ENCODE data around the gene PTPN4.
A peak's percentile ranks its signal among the peaks of the same experiment; 100 is the strongest.
"Not testable (repeated sequence)": the region's sequence is repeated elsewhere in the genome, so short reads cannot be mapped to it uniquely, and the experiment has no call there.

Gene PTPN4

DNA sequence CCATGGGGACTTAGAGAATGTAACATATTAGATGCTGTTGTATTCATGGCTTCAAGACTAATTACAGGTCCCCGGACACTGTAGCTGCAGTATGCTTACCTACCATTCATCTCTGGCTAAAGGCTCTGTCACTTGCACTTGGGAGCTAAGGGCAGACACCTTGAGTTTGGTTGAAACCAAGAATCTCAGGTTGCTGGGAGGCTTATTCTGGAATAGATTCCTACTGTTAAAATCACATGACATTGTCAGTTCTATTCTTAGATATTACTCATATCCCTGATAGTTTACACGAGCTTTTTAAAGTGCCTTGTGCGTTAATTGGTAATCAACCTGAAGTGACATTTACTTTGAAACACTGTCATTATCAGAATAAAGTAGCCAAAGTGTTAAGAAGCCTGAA, 180.2 kb downstream of the PTPN4 start:
- DNase-seq (ENCODE audit: low read depth in 2 of 3, low spot score in 1 of 3) = no peak

DNA sequence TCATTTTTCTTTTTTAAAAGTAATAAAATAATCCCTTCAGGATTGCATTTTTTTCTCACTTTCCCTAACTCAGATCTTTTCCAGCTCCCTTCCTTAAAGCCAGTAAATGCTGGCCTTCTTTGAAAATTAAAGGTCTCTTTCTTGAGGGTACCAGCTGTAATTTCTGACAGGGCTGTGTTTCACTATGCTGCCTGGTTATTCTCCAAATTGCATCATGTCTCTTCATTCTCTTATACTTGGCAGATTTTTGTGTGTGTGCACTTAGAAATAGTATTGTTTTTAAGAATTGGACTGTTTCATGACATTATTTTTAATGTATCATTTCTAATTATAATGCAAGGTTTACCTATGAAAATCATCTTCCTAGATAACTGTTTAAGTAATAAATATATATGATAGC, 181.1 kb downstream of the PTPN4 start:
- DNase-seq (ENCODE audit: low read depth in 2 of 3, low spot score in 1 of 3) = no peak

DNA sequence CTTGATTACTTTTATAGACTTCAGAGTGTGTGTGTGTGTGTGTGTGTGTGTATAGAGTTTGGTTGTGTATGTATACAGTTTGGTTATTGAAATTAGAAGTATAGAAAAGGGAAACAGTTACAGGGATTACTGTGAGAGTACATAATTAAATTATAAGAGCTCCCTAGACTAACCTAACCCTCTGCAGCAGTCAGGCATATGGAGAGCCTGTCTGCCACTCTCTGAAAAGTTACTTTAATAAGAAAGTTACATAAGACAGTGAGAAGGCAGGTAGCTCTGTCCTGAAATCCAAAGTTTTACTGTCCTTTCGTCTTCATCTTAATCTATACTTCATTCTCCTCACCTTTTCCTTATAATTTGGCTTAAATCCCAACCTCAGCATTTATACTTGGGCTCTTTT, 181.7 kb downstream of the PTPN4 start:
- DNase-seq (ENCODE audit: low read depth in 2 of 3, low spot score in 1 of 3) = no peak

DNA sequence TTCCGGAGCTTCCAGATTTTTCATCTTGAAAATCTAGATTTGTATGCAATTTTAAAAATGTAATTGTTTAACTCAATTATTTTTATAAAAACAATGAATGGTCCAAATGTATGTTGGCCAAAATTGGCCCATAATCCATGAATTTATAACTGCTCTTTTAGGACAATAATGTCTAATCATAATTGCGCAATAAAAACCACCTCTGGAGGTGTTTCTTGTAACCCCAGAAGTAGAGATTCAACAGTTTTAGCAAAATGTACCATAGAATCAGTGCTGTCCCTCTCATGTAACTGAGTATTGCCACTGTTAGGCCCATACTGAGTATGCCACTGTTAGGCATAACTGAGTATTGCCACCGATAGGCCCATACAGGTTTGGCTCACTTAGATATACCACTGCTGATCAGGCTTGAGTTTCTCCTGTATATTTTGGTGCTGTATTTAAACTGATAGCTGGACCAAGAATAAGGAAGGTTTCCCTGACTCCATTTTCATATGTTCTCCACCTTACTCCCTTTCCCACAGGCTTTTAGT, 182.3 kb downstream of the PTPN4 start:
- no peak for DNase-seq (ENCODE audit: low read depth in 2 of 3, low spot score in 1 of 3)

DNA sequence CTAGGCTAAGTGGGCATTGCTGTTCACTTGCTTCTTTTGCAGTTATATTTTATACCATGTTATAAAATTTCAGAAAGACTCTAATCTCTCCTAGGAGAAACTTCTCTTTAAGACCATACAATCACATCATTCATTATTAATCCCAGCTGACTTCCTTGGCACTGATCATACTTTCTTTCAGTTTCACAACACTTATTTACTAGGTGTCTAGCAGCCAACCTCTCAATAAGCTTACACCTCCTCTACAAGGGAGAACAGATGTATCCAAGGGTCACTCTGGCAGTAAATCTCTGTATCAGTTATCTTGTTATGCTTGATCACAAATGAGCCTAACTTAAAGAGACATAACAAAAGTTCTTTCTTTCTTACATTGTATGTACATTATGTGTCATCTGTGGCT, 183.3 kb downstream of the PTPN4 start:
- no peak for DNase-seq (ENCODE audit: low read depth in 2 of 3, low spot score in 1 of 3)

DNA sequence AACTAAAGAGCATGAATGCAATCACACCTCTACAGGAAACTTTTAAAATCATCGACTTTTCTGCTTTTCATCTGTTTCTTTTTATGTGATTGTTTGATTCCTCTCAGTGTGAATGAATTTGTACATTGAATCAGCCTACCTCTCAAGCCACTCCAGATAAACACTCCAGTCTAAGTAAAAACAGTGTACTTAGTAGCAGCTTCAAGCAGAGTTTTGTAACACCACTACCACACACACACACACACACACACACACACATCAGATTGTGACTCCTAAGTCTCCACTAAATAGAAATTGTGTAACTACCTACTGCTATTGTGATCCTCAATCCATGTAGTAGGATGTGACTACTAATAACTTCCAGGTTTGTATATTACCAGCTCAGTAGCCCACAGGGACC, 187.8 kb downstream of the PTPN4 start:
- no peak for DNase-seq (ENCODE audit: low read depth in 2 of 3, low spot score in 1 of 3)

DNA sequence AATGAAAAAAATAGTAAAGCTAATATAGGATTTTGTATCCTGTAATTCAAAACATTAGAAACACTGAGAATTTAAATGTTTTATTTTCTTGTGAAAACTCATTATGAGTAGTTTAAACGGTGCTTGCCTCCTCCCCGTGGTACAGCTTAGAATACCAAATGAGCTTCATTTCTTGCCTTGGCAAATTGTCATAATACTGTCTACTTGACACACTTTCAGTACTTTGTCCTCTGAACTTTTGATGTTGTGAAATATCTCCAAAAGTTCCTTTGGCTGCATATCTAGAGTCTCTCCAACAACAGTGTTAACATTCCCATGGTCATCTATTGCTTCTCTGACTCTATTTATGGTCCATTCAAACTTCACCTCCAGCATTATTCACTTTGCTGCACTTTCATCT, 191.2 kb downstream of the PTPN4 start:
- DNase-seq (ENCODE audit: low read depth in 2 of 3, low spot score in 1 of 3) = no peak

DNA sequence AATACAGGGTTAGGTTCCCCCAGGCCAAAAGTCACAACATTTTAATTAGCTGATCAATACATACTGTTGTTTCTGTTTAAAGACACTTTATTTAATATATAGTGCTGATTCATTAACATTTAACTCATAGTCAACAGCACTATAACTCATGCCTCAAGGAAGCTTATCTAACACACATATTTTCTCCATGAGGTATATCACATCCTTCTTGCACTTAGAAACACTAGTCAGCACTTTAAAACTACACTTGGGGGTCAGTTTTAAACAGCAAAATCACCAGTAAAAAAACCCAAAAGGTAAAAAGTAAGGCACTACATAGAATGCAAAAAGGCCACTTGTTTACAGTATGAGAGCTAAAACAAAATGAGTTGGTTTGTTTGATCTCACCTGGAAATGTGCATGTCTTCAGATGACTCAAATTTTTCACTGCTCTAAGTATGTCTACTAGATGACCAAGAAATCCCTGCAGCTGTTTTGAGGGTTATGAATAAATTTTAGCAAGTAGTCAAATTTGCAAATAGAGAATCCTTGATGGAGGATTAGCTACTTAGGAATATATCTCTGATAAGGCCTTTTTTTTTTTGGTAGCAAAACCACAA, 199.0 kb downstream of the PTPN4 start:
- DNase-seq (ENCODE audit: low read depth in 2 of 3, low spot score in 1 of 3) = no peak

DNA sequence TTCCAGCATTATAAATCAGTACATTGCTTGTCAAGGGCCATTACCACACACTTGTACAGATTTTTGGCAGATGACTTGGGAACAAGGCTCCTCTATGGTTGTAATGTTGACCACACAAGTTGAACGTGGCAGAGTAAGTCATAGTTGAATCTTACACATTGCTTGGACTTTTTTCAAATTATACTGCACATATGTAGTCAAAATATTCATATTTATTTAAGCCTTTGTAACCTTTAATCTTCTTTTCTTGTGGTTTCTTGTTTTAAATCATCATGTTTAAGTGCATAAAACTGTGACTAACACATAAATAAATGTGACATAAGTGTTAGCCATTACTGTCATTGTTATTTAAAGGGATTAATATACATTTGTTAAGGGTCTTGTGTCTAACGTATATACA, 201.1 kb downstream of the PTPN4 start:
- no peak for DNase-seq (ENCODE audit: low read depth in 2 of 3, low spot score in 1 of 3)

DNA sequence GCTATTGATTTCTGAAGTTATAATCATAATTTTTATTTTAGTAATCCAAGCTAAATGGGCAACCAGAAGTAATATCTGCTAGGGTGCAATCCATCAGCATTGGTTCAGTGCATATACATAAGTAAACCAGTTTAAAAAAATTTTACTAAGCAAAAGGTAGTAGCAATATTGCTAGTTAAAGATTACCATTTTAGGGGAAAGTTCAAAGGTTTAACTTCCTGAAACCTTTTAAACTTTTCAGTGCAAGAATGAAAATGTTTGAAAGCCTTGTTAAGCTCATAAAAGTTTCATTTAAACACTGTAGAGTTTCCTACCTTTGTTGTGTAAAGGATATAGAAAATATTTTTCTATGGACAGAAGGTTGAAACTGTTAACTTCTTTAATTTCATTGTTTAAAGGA, 222.2 kb downstream of the PTPN4 start:
- DNase-seq (ENCODE audit: low read depth in 2 of 3, low spot score in 1 of 3) = no peak

DNA sequence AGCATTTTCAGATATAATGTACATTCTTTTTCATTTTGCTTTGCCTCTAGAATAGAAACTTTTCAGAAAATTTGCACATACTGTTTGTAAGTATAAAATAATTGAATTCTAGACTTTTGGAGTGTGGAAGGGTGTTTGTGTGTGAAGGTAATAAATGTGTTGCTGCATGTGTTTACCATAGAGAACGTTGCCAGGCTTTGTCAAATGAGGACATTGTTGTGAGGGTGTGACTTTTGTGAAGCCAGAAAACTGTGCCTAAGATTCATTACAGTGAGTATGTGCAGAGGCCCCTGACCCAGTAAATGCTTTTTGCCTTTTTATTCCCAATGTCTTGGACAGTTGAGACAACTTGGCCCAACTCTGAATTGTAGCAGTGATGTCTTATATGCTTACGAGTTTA, 222.8 kb downstream of the PTPN4 start:
- no peak for DNase-seq (ENCODE audit: low read depth in 2 of 3, low spot score in 1 of 3)

DNA sequence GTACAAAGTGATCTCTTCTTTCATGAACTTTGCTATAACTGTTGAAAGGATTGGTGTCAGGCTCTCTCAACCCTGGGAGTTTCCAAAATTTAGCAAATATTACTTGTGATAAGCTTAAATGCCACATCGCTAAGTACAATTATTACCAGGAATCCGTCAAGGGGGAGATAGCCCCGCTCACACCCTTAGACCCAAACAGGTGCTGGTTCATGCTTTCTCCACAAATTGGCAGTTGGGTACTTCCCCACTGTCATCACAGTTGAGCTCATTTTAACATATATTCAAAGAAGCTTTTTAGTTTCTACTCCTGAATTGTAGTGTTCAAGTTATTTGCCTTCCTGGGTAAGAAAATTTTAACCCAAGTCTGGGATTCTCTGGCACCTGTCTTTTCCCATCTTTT, 223.4 kb downstream of the PTPN4 start:
- no peak for DNase-seq (ENCODE audit: low read depth in 2 of 3, low spot score in 1 of 3)

DNA sequence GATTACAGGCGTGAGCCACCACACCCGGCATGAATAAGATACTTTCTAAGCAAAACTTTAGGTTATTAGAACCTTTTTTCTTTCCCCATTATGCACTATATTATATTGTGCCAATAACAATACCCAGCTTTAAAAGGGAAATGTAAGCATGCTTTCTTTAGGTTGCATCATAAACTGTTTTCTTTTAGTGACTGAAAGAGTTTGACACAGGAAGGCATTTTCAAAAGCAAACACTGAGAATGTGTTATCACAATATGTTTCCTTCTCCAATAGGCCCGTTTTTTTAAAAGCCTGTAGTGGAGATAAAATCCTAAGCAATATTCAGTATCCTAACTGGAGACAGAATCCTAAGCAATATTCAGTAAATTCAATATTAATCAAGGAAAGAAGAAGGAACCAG, 236.4 kb downstream of the PTPN4 start:
- DNase-seq (ENCODE audit: low read depth in 2 of 3, low spot score in 1 of 3) = no peak

DNA sequence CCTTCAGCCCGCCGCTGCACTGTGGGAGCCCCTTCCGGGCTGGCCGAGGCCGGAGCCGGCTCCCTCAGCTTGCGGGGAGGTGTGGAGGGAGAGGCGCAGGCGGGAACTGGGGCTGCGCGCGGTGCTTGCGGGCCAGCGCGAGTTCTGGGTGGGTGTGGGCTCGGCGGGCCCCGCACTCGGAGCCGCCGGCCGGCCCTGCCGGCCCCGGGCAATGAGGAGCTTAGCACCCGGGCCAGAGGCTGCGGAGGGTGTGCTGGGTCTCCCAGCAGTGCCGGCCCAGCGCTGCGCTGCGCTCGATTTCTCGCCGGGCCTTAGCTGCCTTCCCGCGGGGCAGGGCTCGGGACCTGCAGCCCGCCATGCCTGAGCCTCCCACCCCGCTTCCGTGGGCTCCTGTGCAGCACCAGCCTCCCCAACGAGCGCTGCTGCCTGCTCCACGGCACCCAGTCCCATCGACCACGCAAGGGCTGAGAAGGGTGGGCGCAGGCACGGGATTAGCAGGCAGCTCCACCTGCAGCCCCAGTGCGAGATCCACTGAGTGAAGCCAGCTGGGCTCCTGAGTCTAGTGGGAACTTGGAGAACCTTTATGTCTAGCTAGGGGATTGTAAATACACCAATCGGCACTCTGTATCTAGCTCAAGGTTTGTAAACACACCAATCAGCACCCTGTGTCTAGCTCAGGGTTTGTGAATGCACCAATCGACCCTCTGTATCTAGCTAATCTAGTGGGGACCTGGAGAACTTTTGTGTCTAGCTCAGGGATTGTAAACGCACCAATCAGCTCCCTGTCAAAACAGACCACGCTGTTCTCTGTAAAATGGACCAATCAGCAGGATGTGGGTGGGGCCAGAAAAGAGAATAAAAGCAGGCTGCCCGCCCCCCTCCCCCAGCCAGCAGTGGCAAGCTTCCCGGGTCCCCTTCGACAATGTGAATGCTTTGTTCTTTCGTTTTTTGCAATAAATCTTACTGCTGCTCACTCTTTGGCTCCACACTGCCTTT, 237.5 kb downstream of the PTPN4 start:
- DNase-seq (ENCODE audit: low read depth in 2 of 3, low spot score in 1 of 3) = not testable (repeated sequence)

DNA sequence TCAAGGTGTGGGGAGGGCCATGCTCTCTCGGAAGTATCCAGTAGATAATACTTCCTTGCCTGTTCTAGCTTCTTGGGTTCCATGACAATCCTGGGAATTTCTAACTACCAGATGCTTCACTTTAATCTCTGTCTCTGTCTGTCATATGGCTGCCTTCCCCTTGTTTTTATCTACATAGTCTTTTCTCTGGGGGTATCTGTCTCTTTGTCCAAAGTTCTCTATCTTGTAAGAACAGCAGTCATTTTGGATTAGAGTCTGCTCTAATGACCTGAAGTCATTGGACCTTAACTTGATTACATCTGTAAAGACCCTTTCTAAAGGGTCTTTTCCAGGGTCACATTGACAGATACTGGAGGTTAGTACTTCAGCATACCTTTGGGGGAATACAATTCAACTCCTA, 241.7 kb downstream of the PTPN4 start:
- no peak for DNase-seq (ENCODE audit: low read depth in 2 of 3, low spot score in 1 of 3)

DNA sequence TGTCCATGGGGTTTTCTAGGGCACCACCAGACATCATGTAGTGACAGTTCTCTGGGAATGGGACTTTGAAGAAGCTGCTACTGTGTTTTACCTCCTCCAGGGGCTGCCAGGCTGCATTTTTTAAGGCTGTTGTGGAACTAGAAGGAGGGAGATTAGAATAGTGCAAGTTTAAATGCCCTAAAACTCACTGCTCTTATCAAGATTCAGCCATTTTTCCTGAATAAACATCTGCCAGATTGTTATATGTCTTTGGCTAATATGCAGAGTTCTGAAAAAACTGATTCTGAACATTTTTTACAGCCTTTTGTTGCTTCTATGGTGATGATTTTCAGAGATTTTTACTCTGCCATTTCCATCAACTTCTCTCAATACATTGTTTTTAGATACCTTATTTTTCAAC, 244.5 kb downstream of the PTPN4 start:
- no peak for DNase-seq (ENCODE audit: low read depth in 2 of 3, low spot score in 1 of 3)

DNA sequence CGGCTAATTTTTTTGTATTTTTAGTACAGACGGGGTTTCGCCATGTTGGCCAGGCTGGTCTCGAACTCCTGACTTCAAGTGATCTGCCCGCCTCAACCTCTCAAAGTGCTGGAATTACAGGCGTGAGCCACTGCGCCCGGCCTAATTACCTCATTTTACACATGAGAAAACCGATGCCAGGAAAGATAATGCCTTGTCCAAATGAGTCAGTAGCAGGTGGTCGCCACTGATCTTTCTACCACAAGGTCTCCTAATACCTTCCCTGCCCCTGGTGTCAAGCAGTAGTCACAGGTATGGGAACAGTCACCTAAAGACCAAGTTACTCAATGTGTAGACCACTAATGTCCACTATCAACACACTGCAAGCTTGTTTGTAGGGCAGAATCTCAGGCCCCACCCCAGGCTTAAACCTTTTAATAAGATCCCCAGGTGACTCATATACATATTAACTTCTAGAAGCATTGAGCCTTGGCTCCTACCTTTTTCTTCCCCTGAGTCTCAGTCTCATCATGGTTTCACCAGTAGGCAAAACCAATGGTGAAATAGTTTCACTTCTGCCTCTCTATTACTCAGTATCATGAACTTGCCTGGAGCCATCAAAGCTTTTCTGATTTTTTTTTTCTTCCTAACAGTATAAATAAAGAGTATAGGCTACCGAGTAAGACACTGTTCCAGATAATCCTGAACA, 246.3 kb downstream of the PTPN4 start:
- DNase-seq (ENCODE audit: low read depth in 2 of 3, low spot score in 1 of 3) = no peak

DNA sequence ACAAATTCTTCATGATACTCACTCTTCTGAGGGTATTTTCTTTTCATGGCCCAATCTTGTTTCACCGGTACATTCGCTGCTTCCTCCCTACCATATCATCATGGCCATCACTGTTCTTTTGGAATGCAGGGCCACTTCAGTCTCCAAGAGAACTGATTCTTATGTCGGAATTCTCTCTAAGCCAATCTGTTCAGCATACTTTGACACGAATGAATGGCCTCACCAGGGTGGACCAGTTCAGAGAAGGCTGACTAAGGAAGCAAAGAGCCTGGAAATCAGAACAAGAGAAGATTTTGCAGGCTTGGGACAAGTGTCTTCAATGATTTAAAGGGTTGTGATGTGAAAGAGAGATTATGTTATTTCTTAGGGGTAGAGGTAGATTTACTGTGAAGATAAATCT, 248.1 kb downstream of the PTPN4 start:
- DNase-seq (ENCODE audit: low read depth in 2 of 3, low spot score in 1 of 3) = no peak

DNA sequence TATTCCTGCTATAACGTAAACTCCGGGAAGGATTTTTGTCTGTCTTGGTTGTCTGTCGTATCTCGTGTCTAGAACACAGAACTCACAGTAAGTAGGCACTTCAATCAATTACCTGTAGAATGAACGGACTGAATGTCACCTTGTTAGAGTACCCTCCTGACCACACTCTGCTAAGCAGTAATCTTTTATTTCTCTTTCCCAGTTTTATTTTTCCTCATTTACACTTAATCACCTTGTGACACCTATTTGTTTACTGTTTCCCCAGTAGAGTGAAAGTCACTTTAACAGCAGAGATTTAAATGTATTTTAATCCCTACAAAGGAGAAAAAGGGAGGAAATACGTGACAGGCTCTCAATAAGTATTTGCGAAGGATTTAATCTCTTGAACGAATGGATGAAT, 252.6 kb downstream of the PTPN4 start:
- DNase-seq (ENCODE audit: low read depth in 2 of 3, low spot score in 1 of 3) = no peak

DNA sequence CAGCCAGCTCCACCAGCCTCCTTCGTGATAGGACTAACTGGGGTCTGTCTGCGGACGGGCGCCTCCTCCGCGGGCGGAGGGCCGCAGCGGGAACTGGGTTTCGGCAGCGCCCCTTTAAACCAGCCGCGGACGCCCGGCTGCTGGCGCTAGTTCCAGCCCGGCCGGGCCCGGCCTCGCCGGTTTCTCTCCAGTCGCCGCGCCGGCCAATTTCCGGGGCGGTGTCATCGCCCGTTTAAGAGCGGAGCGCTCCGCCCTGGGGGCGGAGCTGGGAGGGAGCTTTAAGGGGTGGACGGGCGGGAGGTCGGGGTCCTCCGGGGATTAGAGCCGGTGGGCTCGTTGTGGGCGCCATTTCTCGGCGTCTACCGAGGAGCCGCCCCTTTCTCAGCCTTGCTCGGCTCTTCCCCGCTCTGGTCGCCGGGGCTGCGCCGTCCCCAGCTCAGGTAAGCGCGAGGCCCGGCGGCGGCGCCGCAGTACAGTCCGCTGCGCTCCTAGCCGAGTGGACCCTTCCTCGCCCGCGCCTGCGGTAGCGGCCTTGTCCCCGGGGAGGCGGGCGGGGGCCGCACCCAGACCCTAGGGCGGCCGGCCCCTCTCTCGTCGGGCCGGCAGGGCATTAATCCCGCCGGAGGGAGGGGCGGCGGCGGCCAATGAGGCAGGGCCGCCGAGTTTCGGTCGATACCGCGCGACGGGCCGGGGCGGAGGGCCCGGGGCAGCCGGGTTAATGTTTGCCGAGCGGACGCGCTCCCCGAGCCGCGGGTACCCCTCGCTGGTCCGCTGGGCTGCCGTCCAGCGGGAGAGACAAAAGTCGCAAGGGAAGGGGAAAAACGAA, 253.3 kb downstream of the PTPN4 start, which contains the start of gene EPB41L5:
EPB41L5 (plus strand) TSS at position 307 of the 826 bp plus-strand sequence. CDS start 6,008 bp downstream, outside the sequence.
- DNase-seq (ENCODE audit: low read depth in 2 of 3, low spot score in 1 of 3) = peak; percentile 55 to 76 (median 68)

Measured in stimulated activated CD4-positive, alpha-beta T cell treated with anti-CD3 and anti-CD28 coated beads, Interleukin-12 subunit alpha, Interleukin-12 subunit beta, amount 100 ng/mL, for 48 hours (primary cell).